ENCODE data around the gene ZNF692.
A peak's percentile ranks its signal among the peaks of the same experiment; 100 is the strongest.
"Not testable (repeated sequence)": the region's sequence is repeated elsewhere in the genome, so short reads cannot be mapped to it uniquely, and the experiment has no call there.

The ZNF692 gene, protein sequence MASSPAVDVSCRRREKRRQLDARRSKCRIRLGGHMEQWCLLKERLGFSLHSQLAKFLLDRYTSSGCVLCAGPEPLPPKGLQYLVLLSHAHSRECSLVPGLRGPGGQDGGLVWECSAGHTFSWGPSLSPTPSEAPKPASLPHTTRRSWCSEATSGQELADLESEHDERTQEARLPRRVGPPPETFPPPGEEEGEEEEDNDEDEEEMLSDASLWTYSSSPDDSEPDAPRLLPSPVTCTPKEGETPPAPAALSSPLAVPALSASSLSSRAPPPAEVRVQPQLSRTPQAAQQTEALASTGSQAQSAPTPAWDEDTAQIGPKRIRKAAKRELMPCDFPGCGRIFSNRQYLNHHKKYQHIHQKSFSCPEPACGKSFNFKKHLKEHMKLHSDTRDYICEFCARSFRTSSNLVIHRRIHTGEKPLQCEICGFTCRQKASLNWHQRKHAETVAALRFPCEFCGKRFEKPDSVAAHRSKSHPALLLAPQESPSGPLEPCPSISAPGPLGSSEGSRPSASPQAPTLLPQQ

DNA sequence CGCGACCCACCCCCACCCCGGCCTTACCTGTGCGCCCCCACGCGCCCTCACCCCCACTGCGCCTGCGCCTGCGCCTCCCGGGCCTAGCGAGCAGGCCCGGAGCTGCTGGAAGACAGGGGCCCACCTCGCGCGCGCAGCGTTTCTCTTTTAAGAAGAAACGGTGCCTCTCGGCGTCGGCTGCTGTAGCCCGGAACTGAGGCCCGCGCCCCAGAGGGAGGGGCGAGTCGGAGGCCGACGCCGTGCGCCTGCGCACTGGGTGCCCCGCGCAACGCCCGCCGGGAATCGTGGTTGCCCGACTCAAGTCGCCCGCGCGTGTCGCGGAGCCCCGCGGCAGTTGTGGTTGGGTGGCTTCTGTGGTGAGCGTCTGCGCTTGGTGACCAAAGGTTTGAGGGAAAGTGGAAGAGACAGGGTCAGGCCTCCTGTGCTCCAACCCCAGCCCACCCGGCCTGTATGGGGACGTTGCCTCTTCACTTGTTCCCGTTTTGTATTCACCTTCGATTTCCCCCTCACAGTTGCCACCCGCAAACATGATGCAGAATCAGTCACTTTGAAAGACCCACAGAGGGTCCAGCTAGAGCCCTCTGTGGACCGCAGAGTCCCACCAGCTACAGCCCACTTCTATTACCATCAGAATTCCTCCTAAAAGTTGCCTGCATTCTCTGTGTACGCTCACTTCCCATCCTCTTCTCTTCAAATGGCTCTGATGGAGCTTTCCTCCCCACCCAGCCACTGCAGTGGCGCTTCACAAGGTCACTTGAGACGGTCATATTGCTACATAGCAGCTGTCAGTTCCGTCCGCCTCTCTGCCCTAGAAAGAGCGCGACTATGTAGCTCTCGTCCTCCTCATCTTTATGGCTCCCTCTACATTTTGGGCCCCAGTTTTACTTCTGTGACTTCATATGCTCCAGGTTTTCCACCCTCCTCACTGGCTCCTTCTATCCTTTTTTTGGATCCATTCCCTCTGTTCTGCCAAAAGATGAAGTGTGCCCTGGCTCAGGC, at the start of gene ZNF692:
ZNF692 (minus strand) TSS at position 195 of the 999 bp plus-strand sequence. CDS start 776 bp downstream, outside the sequence.
- peak; percentile 96 for DNase-seq

DNA sequence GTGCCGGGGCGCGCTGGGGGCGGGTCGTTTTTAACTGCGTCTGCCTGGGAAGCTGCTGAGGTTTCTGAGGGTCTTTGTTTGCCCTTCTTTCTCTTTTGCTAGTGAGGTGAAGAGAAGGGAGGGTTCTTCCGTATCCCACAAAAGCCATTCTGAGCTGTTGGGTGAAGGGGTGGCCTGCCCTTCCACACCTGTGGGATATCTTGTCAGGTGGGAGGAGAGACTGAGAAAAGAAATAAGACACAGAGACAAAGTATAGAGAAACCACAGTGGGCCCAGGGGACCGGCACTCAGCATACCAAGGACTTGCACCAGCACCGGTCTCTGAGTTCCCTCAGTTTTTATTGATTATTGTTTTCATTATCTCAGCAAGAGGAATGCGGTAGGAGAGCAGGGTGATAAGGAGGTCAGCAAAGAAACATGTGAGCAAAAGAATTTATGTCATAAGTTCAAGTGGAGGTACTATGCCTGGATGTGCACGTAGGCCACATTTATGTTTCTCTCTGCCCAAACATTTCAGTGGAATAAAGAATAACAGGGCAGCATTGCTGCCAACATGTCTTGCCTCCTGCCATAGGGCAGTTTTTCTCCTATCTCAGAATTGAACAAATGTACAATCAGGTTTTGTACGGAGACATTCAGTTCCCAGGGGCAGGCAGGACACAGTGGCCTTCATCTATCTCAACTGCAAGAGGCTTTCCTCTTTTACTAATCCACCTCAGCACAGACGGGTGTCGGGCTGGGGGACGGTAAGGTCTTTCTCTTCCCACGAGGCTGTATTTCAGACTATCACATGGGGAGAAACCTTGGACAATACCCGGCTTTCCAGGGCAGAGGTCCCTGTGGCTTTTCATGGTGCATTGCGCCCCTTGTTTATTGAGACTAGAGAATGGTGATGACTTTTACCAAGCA, 48.1 kb upstream of the ZNF692 start:
- no peak for DNase-seq

DNA sequence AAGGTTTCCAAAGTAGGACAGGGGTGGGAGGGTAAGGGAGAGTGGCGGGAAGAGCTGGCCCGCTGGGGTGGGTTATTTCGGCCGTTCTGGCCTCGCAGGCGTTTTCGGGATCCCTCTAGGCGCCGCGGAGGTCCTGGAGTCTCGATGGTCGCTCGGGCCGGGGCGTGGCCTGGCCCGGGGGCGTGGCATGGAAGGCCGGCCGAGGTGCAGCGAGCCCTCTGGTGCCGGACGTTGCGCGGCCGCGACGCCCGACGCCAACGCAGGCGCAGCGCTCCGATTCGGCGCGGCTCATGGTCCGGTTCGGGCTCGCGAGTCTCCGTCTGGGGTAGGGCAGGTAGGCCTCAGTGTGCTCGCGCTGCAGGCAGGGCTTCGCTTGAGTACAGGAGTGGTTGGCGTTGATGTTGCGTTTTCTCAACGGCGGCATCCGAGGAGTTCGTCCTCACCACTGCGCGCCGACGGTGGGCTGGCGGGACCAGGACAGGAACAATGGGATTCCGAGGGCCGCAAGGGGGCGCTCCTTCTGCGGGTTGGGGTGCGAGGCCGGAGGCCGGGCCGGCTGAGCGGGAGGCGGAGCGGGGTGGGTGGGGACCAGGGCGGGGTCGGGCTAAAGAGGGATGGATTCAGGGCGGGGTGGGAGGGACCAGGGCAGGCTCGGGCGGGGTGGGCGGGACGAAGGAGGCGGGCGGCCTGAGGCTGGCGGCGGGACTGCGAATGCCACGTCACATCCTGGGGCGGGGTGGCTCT, 47.3 kb upstream of the ZNF692 start, which contains the start of gene PGBD2:
PGBD2 (plus strand) TSS at position 227 of the 744 bp plus-strand sequence. CDS start 7,628 bp downstream, outside the sequence.
- peak; percentile 97 for DNase-seq

DNA sequence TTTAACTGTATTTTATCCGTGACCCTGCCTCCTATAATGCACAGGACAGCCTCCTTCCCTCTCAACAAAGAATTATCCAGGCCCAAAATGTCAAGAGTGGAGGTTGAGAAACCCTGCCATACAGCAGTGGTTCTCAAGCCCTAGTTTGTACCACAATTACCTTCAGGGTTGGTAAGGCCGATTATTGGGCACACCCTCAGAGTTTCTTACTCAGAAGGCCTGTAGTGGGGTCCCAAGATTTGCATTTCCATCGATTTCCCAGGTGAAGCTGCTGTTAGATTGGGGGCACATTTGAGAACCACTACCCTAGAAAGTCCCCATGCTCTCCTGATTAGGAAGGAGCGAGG, 46.8 kb upstream of the ZNF692 start:
- DNase-seq, result no peak

DNA sequence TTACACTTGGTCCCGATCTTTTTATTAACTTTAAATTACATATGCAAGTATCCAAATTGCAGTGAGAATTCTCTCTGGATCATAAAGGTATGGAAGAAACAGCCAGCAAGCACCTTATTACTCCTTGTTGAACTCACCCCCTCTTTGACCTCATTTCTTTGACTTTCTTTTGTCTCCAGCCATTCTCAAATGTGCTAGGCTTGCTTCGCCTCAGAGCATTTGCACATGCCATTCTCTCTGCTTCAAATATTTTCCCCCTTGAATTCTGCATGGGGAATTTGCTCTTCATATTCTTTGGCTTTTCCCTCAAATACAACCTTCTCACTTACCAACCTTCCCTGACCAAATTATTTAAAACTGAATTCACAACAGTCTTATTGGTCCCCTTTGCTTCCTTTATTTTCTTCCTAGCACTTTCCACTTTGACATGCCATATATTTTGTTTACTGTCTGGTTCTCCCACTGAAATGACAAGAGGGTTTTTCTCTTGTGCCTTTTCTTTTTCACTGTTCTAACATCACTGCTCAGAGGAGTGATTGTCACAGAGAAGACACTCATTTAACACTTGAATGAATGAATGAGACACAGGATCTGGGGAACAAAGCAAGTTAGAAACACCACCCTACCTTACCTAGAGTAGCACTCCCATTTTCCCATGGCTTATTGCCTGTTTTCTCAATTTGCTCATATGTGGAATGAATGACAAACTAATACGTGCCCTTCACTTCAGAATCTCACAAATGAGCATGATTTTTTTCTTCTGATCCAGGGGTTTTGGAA, 45.7 kb upstream of the ZNF692 start:
- no peak for DNase-seq

DNA sequence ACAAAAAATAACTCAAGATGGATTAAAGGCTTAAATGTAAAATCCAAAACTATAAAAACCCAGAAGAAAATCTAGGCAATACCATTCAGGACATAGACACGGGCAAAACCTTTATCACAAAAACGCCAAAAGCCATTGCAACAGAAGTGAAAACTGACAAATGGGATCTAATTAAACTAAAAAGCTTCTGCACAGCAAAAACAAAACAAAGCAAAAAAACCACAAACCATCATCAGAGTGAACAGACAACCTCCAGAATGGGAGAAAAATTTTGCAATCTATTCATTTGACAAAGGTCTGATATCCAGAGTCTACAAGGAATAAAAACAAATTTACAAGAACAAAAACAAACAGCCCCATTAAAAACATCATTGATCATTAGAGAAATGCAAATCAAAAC, 42.7 kb upstream of the ZNF692 start:
- no peak for DNase-seq

DNA sequence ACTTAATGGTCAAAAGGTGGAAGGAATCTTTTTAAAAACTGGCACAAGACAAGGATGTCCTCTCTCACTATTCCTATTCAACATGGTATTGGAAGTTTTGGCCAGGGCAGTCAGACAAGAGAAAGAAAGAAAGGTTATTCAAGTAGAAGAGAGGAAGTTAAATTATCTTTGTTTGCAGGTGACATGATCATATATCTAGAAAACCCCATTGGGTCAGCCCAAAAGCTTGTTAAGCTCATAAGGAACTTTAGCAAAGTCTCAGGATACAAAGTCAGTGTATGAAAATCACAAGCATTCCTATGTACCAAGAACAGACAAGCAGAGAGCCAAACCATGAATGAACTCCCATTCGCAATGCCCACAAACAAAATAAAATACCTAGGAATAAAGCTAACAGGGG, 41.8 kb upstream of the ZNF692 start:
- DNase-seq, result no peak

DNA sequence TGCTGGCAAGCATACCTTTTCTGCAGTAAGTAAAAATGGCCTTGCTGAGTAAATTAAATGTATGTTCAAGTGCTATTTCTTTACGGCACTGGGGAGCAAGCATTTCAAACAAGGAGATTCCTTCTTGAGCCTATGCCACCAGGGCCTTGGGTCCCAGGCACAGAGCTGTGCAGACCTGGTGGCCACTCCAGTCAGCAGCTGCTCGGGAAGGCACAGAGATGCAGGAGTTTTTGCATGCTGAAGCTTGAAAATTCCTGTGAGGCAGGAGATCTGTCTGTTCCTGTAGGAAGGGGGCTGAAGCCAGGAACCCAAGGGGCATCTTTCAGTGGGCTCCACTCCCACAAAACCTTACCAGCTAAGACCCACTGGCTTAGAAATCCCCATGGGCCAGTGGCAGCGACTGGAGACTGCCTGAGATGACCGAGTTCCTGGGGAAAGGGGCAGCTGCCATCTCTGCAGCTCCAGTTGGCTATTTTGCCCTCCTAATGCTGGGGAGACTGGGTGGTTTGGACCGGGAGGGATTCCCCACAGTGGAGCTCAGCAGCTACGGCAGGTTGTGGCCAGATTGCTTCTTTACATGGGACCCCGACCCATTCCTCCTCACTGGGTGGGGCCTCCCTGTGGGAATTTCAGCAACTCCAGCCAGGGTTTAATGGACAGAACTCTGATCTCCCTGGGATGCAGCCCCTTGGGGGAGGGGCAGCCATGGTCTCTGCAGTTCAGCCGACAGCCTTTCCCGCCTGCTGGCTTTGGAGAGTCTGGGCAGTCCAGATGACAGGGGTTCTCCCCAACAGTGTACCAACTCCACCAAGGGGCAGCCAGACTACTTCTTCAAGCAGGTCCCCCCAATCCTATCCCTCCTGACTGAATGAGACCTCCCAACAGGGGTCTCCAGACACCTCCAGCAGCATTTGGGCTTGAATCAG, 38.8 kb upstream of the ZNF692 start:
- no peak for DNase-seq

DNA sequence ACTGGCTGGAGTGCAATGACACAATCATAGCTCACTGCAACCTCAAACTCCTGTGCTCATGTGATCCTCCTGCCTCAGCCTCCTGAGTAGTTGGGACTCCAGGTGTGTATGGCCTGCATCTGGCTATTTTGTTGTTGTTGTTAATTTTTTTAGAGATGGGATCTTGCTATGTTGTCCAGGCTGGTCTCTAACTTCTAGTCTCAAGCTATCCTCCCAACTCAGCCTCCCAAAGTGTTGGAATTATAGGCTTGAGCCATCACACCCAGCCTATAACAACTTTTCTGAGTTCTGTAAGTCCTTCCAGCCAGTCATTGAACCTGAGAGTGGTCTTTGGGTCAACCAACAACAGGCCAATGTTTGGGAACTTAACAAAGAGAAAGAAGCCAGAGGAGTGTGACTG, 36.0 kb upstream of the ZNF692 start:
- no peak for DNase-seq

DNA sequence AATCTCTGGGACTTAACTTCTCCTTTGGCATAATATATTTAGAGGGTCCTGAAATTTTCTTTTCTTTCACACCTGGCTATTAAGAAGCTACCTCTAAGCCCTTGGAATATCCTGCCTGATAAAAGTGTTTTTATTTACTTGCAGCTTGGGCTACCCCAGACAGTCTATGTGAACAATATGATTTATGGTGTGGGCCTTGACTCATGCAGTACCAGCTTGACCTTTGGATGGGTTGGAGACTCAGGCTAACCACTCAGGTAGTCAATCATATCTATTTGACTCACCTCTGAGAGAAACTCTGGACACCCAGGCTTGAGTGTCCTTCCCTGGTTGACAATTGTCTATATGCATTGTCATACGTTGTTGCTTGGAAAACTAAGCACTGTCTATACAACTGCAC, 33.7 kb upstream of the ZNF692 start:
- no peak for DNase-seq

DNA sequence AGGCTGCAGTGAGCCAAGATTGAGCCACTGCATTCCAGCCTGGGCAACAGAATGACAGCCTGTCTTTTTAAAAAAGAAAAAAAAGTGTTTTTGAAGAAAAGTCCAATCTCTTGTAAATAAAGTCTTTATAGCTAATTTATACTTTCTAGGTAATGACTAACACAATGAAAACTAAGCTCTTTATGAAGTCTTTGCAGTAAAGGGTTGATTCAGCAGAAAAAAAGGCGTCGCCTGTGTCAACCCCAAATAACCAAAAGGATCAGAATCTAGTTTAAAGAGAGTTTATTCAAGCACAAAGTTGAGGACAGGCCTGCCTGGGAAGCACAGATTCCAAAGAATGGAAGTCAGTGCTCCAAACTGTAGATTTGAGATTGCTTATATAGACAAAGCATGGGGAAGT, 32.9 kb upstream of the ZNF692 start:
- DNase-seq, result no peak

DNA sequence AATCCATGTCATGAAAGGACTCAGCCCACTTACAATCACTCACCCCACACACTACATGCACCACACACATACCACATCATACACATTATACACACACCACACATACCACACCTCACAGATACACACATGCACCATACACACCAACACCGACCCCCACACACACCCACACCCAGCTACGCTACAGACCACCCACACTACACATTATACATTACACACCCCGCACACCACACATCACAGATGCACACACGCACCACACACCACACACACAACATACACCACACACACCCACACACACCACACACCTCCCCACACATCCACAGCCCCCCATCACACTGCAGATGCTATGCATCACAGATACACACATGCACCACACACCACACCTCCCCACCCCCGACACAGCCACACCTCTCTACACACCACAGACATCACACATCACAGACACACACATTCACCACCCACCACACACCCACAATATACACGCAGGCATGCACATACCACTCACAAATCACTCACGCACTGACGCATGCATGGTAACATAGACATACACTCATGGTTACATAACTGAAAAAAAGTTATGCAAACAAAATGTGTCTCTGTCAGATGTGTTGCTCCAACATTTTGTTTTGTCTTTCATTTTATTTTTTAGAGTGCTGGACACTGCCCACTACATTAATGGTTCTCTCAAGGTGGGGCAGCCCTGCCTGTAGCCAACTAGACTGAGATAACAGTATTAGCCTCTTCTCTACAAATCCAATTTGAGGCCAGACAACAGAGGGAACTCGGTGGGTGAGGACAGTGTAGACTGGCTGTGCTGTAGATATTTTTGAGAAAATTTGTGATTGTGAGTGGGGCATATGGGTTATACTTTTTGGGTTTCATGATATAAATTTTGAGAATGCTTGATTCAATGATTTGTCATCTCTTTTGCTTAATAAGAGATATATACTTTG, 31.9 kb upstream of the ZNF692 start:
- DNase-seq, result no peak

DNA sequence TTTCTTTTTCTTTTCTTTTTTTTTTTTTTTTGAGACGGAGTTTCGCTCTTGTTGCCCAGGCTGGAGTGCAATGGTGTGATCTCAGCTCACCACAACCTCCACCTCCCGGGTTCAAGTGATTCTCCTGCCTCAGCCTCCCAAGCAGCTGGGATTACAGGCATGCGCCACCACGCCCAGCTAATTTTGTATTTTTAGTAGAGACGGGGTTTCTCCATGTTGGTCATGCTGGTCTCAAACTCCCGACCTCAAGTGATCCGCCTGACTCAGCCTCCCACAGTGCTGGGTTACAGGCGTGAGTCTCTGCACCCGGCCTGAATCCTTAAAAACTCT, 31.0 kb upstream of the ZNF692 start:
- not testable (repeated sequence) for DNase-seq

DNA sequence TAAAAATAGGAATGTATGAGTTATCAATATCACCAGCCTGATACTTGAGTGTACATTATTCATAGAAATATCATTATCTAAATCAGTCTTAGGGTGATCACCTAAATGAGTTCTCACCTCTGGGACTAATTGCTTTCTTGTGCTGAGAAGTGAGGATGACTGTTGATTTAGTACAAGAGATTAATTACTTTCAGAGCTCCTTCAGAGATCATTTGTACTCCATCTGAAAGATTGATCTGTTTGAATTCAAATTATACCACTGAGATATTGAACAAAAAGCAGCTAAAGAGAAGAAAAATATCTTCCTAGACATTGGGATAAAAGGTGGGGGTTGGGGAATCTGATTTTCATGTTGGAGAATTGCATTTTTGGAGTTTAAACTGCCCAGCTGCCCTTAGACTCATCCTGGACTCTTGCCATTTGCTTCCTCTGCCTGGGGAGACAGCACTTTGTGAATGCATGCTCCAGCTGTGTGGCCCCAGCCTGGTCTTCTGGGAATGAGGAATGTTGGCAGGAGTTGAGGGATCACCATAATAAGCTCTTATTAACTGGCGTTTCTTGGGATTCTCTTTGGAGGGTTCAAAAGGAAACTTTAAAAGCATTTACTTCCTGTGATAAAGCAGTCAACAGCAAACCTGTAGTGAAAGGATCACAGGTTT, 27.5 kb upstream of the ZNF692 start:
- no peak for DNase-seq

DNA sequence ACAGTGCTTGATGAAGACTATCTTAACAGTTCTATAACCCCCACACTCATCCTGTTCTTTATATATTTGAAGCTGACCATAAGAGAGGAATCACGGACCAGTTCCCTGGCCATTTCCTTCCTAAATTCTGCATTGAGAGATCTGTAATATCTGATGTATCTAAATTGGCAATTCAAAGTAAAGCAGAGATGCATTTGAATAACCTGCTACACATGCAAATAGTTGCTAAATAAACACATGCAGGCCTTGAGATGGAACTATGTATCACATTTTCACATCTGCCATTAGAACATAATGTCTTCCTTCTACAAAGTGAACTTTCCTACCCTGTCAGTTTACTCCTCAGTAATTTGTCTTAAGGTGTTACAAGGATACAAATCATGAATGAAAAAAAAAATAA, 26.8 kb upstream of the ZNF692 start:
- no peak for DNase-seq

DNA sequence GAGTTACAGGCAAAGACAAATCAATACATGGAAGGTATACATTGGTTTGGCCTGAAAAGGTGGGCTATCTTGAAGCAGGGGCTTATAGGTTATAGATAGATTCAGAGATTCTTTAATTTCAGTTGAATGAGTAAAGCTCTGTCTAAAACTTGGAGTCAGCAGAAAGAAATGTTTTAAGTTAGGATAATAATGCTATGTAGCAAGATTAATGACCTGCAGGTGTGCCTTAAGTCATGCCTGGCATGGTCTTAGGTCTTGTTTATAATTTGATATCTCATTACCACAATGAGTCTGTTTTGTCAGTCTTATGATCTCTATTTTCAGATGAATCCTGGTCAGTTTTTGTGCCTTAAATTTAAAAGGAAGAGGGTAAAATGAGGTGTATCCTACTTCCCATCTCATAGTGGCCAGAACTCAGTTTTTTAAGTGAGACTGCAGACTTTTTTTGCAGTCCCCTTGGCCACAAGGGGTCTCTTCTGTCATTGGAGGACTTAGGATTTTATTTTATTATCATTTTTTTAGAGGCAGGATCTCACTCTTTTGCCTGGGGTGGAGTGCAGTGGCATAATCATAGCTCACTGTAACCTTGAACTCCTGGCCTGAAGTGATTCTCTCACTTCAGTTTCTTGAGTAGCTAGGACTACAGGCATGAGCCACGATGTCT, 25.9 kb upstream of the ZNF692 start:
- DNase-seq, result no peak

DNA sequence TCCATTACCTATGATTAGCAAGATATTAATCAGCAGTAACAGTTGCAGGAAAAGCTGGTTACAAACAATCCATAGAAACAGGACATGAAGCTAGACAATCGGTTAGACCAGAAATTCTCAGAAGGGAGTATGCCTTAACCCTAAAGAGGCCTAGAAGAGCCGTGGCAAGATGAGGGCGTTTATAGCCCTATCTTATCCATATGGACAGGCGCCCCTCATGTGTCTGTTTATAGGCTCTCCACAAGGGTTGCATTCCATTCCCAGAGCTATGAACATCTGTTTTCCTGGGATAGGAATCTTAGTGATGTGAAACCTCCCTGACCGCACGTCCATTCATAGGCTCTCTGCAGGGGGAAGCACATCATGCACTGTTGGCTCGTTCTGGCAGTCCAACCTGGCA, 23.5 kb upstream of the ZNF692 start:
- DNase-seq, result not testable (repeated sequence)

Measured in activated CD4-positive, CD25-positive, alpha-beta regulatory T cell treated with anti-CD3 and anti-CD28 coated beads, Interleukin-2, amount 50 U/mL, for 72 hours (primary cell).